PC-3 (cell line): ENCODE results near the gene CLDN8.

Experiments used
- CTCF ChIP-seq: fragments of 300-600 bp; sonication (generic); conservative IDR thresholded peaks from 2 replicates; pipeline ENCODE4 v1.5.1; 2017; ENCODE audit warnings: antibody characterized with exemption, low read depth, mild to moderate bottlenecking, low read length
- EZH2phosphoT487 ChIP-seq: fragments of 300-600 bp; sonication (generic); IDR thresholded peaks from 2 replicates; pipeline ENCODE4 v1.6.1; 2018; ENCODE audit warnings: mild to moderate bottlenecking, antibody characterized with exemption, low read length, borderline replicate concordance

DNA sequence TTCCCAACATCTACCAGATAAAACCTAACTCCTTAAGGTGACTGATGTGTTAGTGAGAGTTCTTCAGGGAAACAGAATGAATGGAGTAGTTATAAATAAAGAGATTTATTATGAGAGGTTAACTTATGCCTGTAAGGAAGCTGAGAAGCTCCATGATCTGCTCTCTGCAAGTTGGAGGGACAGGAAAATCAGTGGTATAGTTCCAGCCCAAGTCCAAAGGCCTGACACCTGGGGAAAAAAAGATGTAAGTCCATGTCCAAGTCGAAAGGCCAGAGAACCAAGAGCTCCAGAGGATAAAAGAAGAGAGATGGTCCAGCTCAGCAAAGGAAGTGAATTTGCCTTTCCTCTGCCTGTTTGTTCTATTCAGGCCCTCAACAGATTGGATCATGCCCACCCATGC, 39.8 kb upstream of the CLDN8 start:
- TF ChIP-seq EZH2phosphoT487 (no peak), CTCF (no peak)
